Skeletal muscle tissue (tissue), 4 donors: ENCODE measurements around the gene CLTB. TPM values are rescaled to one million over a fixed set of nuclear protein-coding genes. Genes with fewer than 3 reads are reported as not detected.
"Not testable (repeated sequence)": the region's sequence is repeated elsewhere in the genome, so short reads cannot be mapped to it uniquely, and the experiment has no call there.

Experiments
- H3K27ac ChIP-seq: one replicate; pipeline ENCODE4 v1.7.0; 2013; ENCODE audit warnings: mild to moderate bottlenecking, low read depth, low read length, inconsistent platforms
- H3K27me3 ChIP-seq, 3 donors: one replicate each; pipeline ENCODE4 v1.7.0; 2013; ENCODE audit warnings: low read length in 3 of 3; ENCODE audit not compliant: control insufficient read depth in 3 of 3, insufficient read depth in 3 of 3
- H3K36me3 ChIP-seq, 3 donors: one replicate each; pipeline ENCODE4 v1.7.0; 2013; ENCODE audit warnings: low read length in 3 of 3; ENCODE audit not compliant: control insufficient read depth in 3 of 3, insufficient read depth in 3 of 3
- H3K4me1 ChIP-seq, 3 donors: one replicate each; pipeline ENCODE4 v1.7.0; 2013; ENCODE audit warnings: low read length in 3 of 3, mild to moderate bottlenecking in 3 of 3; ENCODE audit not compliant: control insufficient read depth in 3 of 3, insufficient read depth in 3 of 3
- H3K4me3 ChIP-seq, 3 donors: one replicate each; pipeline ENCODE4 v1.7.0; 2013; ENCODE audit warnings: low read length in 3 of 3
- H3K9ac ChIP-seq, 3 donors: one replicate each; pipeline ENCODE4 v1.7.0; 2013; ENCODE audit warnings: low read length in 3 of 3, mild to moderate bottlenecking in 3 of 3, moderate library complexity in 2 of 3, low read depth in 1 of 3
- H3K9me3 ChIP-seq, 3 donors: one replicate each; pipeline ENCODE4 v1.7.0; 2013; ENCODE audit warnings: low read length in 3 of 3; ENCODE audit not compliant: control insufficient read depth in 3 of 3
- total RNA-seq: library from RNA; depleted of rRNA; stranded (reverse); fragments of >200 nt; gene quantifications from one replicate; pipeline ENCODE4 v1.2.3, GENCODE V29; 2014
- donor health status: Osteomylitis.

The CLTB gene
- total RNA-seq, 1 donor from 2014 or later, result 44.4 TPM

GRCh38 chr5:176446884-176447590, 30.7 kb upstream of the CLTB start:
- Histone ChIP-seq H3K27ac (peak overlapping the region; percentile 95), H3K27me3 (no peaks in the 10 kb centered on the region), H3K4me3 (peak overlapping the region; percentile 70 to 90 (median 79)), H3K9me3 (no peaks in the 10 kb centered on the region), H3K4me1 (peaks cover 19 to 22% (median 20%) of the 10 kb centered on the region in 3 donors), H3K36me3 (peaks cover 0 to 4% (median 1%) of the 10 kb centered on the region in 3 donors), H3K9ac (peak overlapping the region; percentile 93 to 97 (median 96))

GRCh38 chr5:176446028-176446665, 29.8 kb upstream of the CLTB start:
- Histone ChIP-seq H3K27me3 (peaks cover 2 to 4% (median 2%) of the 10 kb centered on the region in 3 donors), H3K9ac (no peak overlapping the region), H3K4me3 (no peak overlapping the region), H3K27ac (no peak overlapping the region), H3K9me3 (no peaks in the 10 kb centered on the region), H3K4me1 (peaks cover 20 to 22% (median 20%) of the 10 kb centered on the region in 3 donors), H3K36me3 (peaks cover 0 to 4% (median 1%) of the 10 kb centered on the region in 3 donors)

GRCh38 chr5:176444742-176445141, 28.4 kb upstream of the CLTB start:
- Histone ChIP-seq H3K9ac (no peak overlapping the region), H3K4me3 (no peak overlapping the region), H3K27me3 (peaks cover 2 to 7% (median 4%) of the 10 kb centered on the region in 3 donors)

GRCh38 chr5:176442911-176443310, 26.6 kb upstream of the CLTB start:
- not testable (repeated sequence) for H3K27me3 ChIP-seq, H3K4me1 ChIP-seq, H3K9me3 ChIP-seq, H3K36me3 ChIP-seq, H3K9ac ChIP-seq, H3K27ac ChIP-seq, H3K4me3 ChIP-seq

More at GRCh38 chr5:176444742-176445141, 28.4 kb upstream of the CLTB start:
- Histone ChIP-seq H3K36me3 (peaks cover 0 to 4% (median 1%) of the 10 kb centered on the region in 3 donors), H3K27ac (no peak overlapping the region), H3K9me3 (no peaks in the 10 kb centered on the region), H3K4me1 (peaks cover 17 to 20% (median 20%) of the 10 kb centered on the region in 3 donors)

DNA sequence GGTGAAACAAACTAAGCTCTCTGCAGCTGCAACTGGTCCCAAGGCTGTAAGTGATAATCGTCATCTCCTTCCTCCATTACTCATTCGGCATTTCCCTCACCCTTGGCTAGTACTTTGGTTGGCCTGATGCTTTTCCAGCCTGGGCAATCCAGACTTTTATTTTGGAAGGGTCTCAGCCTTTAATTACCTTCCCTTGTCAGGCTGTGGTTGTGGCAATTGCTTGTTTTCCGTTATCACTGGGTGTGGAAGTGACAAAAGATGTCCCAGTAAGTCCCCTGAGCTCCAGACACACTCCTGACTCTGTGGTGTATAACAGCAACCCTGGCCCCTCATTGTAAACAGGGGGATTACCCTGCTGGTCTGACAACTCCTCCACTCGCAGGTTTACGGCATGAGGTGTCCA, 25.6 kb upstream of the CLTB start:
- Histone ChIP-seq H3K4me3 (no peak overlapping the region), H3K9me3 (no peaks in the 10 kb centered on the region), H3K36me3 (no peaks in the 10 kb centered on the region), H3K4me1 (peaks cover 2 to 5% (median 4%) of the 10 kb centered on the region in 3 donors), H3K27ac (no peak overlapping the region), H3K27me3 (peaks cover 2 to 7% (median 4%) of the 10 kb centered on the region in 3 donors), H3K9ac (no peak overlapping the region)

GRCh38 chr5:176440927-176441706, 24.8 kb upstream of the CLTB start:
- Histone ChIP-seq H3K4me1 (peaks cover 0 to 3% (median 0%) of the 10 kb centered on the region in 3 donors), H3K27ac (no peak overlapping the region), H3K4me3 (no peak overlapping the region), H3K27me3 (peaks cover 2 to 7% (median 4%) of the 10 kb centered on the region in 3 donors), H3K9ac (no peak overlapping the region), H3K9me3 (no peaks in the 10 kb centered on the region), H3K36me3 (no peaks in the 10 kb centered on the region)

GRCh38 chr5:176438959-176439757, 22.8 kb upstream of the CLTB start:
- peaks cover 2 to 10% (median 4%) of the 10 kb centered on the region in 3 donors for H3K27me3 ChIP-seq
- no peaks in the 10 kb centered on the region for H3K9me3 ChIP-seq
- H3K4me3 ChIP-seq, result no peak overlapping the region
- H3K9ac ChIP-seq, result no peak overlapping the region
- no peak overlapping the region for H3K27ac ChIP-seq
- peaks cover 0 to 3% (median 0%) of the 10 kb centered on the region in 3 donors for H3K4me1 ChIP-seq
- no peaks in the 10 kb centered on the region for H3K36me3 ChIP-seq

DNA sequence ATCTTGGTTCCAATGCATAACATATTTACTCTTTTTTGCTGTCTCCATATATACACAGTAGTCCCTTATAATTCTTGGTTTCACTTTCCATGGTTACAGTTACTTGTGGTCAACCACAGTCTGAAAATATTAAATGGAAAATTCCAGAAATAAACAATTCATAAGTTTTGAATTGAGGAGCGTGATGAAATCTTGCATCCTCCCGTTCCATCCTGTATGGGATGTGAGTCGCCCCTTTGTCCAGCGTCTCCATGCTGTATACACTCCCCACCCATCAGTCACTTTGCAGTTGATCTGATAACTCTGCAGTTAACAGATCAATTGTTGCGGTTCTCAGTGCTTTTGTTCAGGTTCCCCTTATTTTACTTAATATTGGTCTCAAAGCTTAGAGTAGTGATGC, 20.3 kb upstream of the CLTB start:
- no peaks in the 10 kb centered on the region for H3K9me3 ChIP-seq
- no peak overlapping the region for H3K27ac ChIP-seq
- no peaks in the 10 kb centered on the region for H3K4me1 ChIP-seq
- H3K4me3 ChIP-seq, result no peak overlapping the region
- H3K36me3 ChIP-seq, result no peaks in the 10 kb centered on the region
- H3K9ac ChIP-seq, result no peak overlapping the region
- H3K27me3 ChIP-seq, result peaks cover 4 to 10% (median 4%) of the 10 kb centered on the region in 3 donors

GRCh38 chr5:176432707-176433106, 16.4 kb upstream of the CLTB start:
- H3K27me3 ChIP-seq, result peaks cover 0 to 2% (median 2%) of the 10 kb centered on the region in 3 donors
- H3K27ac ChIP-seq, result no peak overlapping the region
- H3K9me3 ChIP-seq, result no peaks in the 10 kb centered on the region
- H3K4me1 ChIP-seq, result no peaks in the 10 kb centered on the region
- no peak overlapping the region for H3K4me3 ChIP-seq
- H3K9ac ChIP-seq, result no peak overlapping the region
- no peaks in the 10 kb centered on the region for H3K36me3 ChIP-seq
